ENCODE results near the gene ZBTB14.

Gene ZBTB14

GRCh38 chr18:5297597-5297996 lies 2.1 kb upstream of the ZBTB14 start:
- Histone ChIP-seq H4K20me1 (ENCODE audit: insufficient read depth, low read length) (no peaks in the 10 kb centered on the region), H3K36me3 (replicated peaks; ENCODE audit: insufficient read depth, low read length) (no peaks in the 10 kb centered on the region), H3K27me3 (replicated peaks; ENCODE audit: insufficient read depth, low read length) (no peaks in the 10 kb centered on the region), H3K9me3 (replicated peaks; ENCODE audit: insufficient read depth, low read length) (no peaks in the 10 kb centered on the region), H3K79me2 (ENCODE audit: low read length) (peaks cover 16% of the 10 kb centered on the region), H3K9ac (ENCODE audit: low read length) (no peak overlapping the region), H3K4me3 (ENCODE audit: low read length) (no peak overlapping the region), H3K27ac (ENCODE audit: low read length) (no peak overlapping the region), H3K4me2 (ENCODE audit: low read depth, low read length) (peak overlapping the region; percentile 97; the same call in 1 of the 2 replicates), H3F3A (ENCODE audit: insufficient read depth, low read length) (peaks cover 15% of the 10 kb centered on the region), H3K9me2 (replicated peaks; ENCODE audit: insufficient read depth, low read length) (no peaks in the 10 kb centered on the region), H2AFZ (ENCODE audit: low read length) (no peak overlapping the region), H3K4me1 (ENCODE audit: low read length) (peaks cover 5% of the 10 kb centered on the region; the same call in 1 of the 2 replicates)
- no peak for DNase-seq
- no peak for TF ChIP-seq EZH2 (optimal IDR thresholded peaks at IDR 0.05; ENCODE audit: low read depth, low read length)
- TF ChIP-seq EZH2phosphoT487 (IDR thresholded peaks at IDR 0.05; ENCODE audit: low read length): no peak
- TF ChIP-seq CTCF (IDR thresholded peaks at IDR 0.05; ENCODE audit: low read length): no peak

GRCh38 chr18:5296706-5297320 lies 1.3 kb upstream of the ZBTB14 start:
- peaks cover 16% of the 10 kb centered on the region for H3K79me2 ChIP-seq (ENCODE audit: low read length)
- H3K9ac ChIP-seq (ENCODE audit: low read length): peak overlapping the region; percentile 87
- peaks cover 15% of the 10 kb centered on the region for H3F3A ChIP-seq (ENCODE audit: insufficient read depth, low read length)
- H4K20me1 ChIP-seq (ENCODE audit: insufficient read depth, low read length): no peaks in the 10 kb centered on the region
- peak; percentile 74 for DNase-seq
- peak overlapping the region; percentile 97 for H3K4me2 ChIP-seq (ENCODE audit: low read depth, low read length)
- peak overlapping the region; percentile 88 for H3K4me3 ChIP-seq (ENCODE audit: low read length)
- H3K27me3 ChIP-seq (replicated peaks; ENCODE audit: insufficient read depth, low read length): no peaks in the 10 kb centered on the region
- H3K4me1 ChIP-seq (ENCODE audit: low read length): peaks cover 5% of the 10 kb centered on the region; the same call in 1 of the 2 replicates
- H3K36me3 ChIP-seq (replicated peaks; ENCODE audit: insufficient read depth, low read length): 0 out of 2 replicates have a peak, but pooled peaks cover under 1% of the 10 kb centered on the region
- no peak for TF ChIP-seq EZH2phosphoT487 (IDR thresholded peaks at IDR 0.05; ENCODE audit: low read length)
- no peak for TF ChIP-seq EZH2 (optimal IDR thresholded peaks at IDR 0.05; ENCODE audit: low read depth, low read length)
- TF ChIP-seq CTCF (IDR thresholded peaks at IDR 0.05; ENCODE audit: low read length): no peak
- no peaks in the 10 kb centered on the region for H3K9me3 ChIP-seq (replicated peaks; ENCODE audit: insufficient read depth, low read length)
- H3K9me2 ChIP-seq (replicated peaks; ENCODE audit: insufficient read depth, low read length): no peaks in the 10 kb centered on the region
- H2AFZ ChIP-seq (ENCODE audit: low read length): peak overlapping the region; percentile 63
- H3K27ac ChIP-seq (ENCODE audit: low read length): peak overlapping the region; percentile 88

GRCh38 chr18:5295981-5296705 lies 617 bp upstream of the ZBTB14 start:
- H3K9ac ChIP-seq (ENCODE audit: low read length): peak overlapping the region; percentile 87

More at GRCh38 chr18:5295981-5296705, 617 bp upstream of the ZBTB14 start:
- no peaks in the 10 kb centered on the region for H4K20me1 ChIP-seq (ENCODE audit: insufficient read depth, low read length)
- no peaks in the 10 kb centered on the region for H3K9me2 ChIP-seq (replicated peaks; ENCODE audit: insufficient read depth, low read length)
- H3F3A ChIP-seq (ENCODE audit: insufficient read depth, low read length): peaks cover 15% of the 10 kb centered on the region
- H3K36me3 ChIP-seq (replicated peaks; ENCODE audit: insufficient read depth, low read length): peaks cover 6% of the 10 kb centered on the region; the same call in 1 of the 2 replicates
- no peaks in the 10 kb centered on the region for H3K27me3 ChIP-seq (replicated peaks; ENCODE audit: insufficient read depth, low read length)
- peaks cover 5% of the 10 kb centered on the region; the same call in 1 of the 2 replicates for H3K4me1 ChIP-seq (ENCODE audit: low read length)
- H3K27ac ChIP-seq (ENCODE audit: low read length): peak overlapping the region; percentile 88
- TF ChIP-seq EZH2phosphoT487 (IDR thresholded peaks at IDR 0.05; ENCODE audit: low read length) (no peak), EZH2 (optimal IDR thresholded peaks at IDR 0.05; ENCODE audit: low read depth, low read length) (no peak), CTCF (IDR thresholded peaks at IDR 0.05; ENCODE audit: low read length) (no peak)
- H3K79me2 ChIP-seq (ENCODE audit: low read length): peaks cover 16% of the 10 kb centered on the region
- peak; percentile 97 for DNase-seq
- peak overlapping the region; percentile 97 for H3K4me2 ChIP-seq (ENCODE audit: low read depth, low read length)
- H3K4me3 ChIP-seq (ENCODE audit: low read length): peak overlapping the region; percentile 88
- no peaks in the 10 kb centered on the region for H3K9me3 ChIP-seq (replicated peaks; ENCODE audit: insufficient read depth, low read length)
- H2AFZ ChIP-seq (ENCODE audit: low read length): peak overlapping the region; percentile 63

Measured in MM.1S (cell line).